Muscle layer of colon (tissue), 2 donors: ENCODE results near the gene ZNF438.
"Not testable (repeated sequence)": the region's sequence is repeated elsewhere in the genome, so short reads cannot be mapped to it uniquely, and the experiment has no call there.

Experiments
- H3K27ac ChIP-seq: one replicate; pipeline ENCODE4 v1.7.0; 2013; ENCODE audit warnings: low read depth, mild to moderate bottlenecking, low read length, moderate library complexity
- H3K27me3 ChIP-seq, 2 donors: one replicate each; pipeline ENCODE4 v1.7.0; 2013; ENCODE audit warnings: low read length in 2 of 2, mild to moderate bottlenecking in 2 of 2; ENCODE audit not compliant: insufficient read depth in 2 of 2, control insufficient read depth in 1 of 2
- H3K36me3 ChIP-seq: one replicate; pipeline ENCODE4 v1.7.0; 2013; ENCODE audit warnings: mild to moderate bottlenecking, low read length; ENCODE audit not compliant: insufficient read depth
- H3K4me1 ChIP-seq: one replicate; pipeline ENCODE4 v1.7.0; 2013; ENCODE audit warnings: mild to moderate bottlenecking, low read length; ENCODE audit not compliant: insufficient read depth
- H3K4me3 ChIP-seq, 2 donors: one replicate each; pipeline ENCODE4 v1.7.0; 2013; ENCODE audit warnings: low read length in 2 of 2, low read depth in 1 of 2, mild to moderate bottlenecking in 1 of 2, moderate library complexity in 1 of 2
- H3K9ac ChIP-seq: one replicate; pipeline ENCODE4 v1.7.0; 2013; ENCODE audit warnings: low read length
- H3K9me3 ChIP-seq: one replicate; pipeline ENCODE4 v1.7.0; 2013; ENCODE audit warnings: mild to moderate bottlenecking, low read length
- donor health status: abdominal sarcoma.
- donor health status: Adenocarcinoma of cecum.

The ZNF438 gene

DNA sequence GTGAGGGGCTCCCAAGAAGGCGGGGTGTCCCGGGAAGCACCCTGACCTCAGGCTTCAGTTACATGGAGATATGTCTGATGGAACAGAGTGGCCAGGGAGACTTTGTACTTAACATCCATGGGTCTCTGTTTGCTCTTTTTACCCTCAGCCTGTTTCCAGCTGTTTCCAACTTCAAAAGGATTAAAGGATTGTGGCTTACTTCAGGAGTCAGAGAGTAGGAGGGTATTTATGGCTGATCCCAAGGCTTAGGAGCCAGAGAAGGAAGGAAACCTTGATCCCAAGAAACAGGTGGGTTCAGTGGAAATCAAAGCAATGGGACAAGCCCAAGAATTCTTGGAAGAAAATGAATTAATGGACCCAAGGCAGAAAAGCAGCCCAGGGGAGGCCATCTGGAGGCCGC lies 37.7 kb upstream of the ZNF438 start:
- H3K4me1 ChIP-seq = peaks cover 2% of the 10 kb centered on the region
- H3K9me3 ChIP-seq = no peaks in the 10 kb centered on the region
- H3K27me3 ChIP-seq = no peaks in the 10 kb centered on the region
- H3K4me3 ChIP-seq = no peak overlapping the region
- no peak overlapping the region for H3K9ac ChIP-seq
- H3K27ac ChIP-seq = no peak overlapping the region
- no peaks in the 10 kb centered on the region for H3K36me3 ChIP-seq

DNA sequence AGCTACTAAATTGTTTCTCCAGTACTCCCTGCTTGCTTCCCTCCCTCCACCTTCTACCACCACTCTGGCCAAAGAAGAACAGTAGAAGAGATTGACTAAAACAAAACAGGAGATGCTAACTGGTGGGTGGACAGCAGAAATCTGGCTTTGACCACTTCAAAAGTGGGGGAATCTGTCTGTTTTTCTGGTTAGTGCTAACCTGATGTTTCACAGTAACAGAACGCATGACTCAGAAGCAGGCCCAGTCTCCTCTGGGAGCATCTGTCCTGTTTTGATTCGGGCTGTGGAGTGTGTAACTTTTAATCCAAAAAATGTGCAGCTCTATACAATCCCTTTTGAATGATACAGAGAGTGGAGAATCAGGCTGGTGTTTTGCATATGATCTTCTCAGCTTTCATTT lies 32.7 kb upstream of the ZNF438 start:
- peak overlapping the region in 1 of 2 donors; percentile 1 for H3K4me3 ChIP-seq
- H3K9me3 ChIP-seq = no peaks in the 10 kb centered on the region
- H3K4me1 ChIP-seq = peaks cover 8% of the 10 kb centered on the region
- no peak overlapping the region for H3K27ac ChIP-seq
- H3K9ac ChIP-seq = no peak overlapping the region
- no peaks in the 10 kb centered on the region for H3K36me3 ChIP-seq
- no peaks in the 10 kb centered on the region for H3K27me3 ChIP-seq

DNA sequence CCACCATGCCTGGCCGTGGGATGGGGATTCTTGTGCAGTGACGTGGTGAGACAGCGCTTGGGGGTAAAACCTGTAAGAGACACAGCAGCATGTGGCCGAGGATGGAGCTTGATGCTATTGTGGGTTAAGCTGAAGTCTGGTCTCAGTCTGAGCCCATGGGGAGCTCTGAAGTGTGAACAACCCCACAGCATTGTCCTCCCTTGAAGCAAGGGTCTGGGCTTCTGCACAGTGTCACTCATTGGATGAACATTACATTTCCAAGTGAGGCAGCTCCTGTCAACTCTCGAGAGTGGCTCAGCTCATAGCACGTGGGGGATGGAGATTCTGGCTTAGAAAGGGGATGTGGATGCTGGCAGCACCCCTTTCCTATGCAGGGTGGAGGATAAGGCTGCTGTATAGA lies 32.2 kb upstream of the ZNF438 start:
- no peak overlapping the region for H3K9ac ChIP-seq
- H3K9me3 ChIP-seq = no peaks in the 10 kb centered on the region
- H3K4me1 ChIP-seq = peaks cover 8% of the 10 kb centered on the region
- no peaks in the 10 kb centered on the region for H3K36me3 ChIP-seq
- no peaks in the 10 kb centered on the region for H3K27me3 ChIP-seq
- H3K27ac ChIP-seq = no peak overlapping the region
- H3K4me3 ChIP-seq = no peak overlapping the region

DNA sequence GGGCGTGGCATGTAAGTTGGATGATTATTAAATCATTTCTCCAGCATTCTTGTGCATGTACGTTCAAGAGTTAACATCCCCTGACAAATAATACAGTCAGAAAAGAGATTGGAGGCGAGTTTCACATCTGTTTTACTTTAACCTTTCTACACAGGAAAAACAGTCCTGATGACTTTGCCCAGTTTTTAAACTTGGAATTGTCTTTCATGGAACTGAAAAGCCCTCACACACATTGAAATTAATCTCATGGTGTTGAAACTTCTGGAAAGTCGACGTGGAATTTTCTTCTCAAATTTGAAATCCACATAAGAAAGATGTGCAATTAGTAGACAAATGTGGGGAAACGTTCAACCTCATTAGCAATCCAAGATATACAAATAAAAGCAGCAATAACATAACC lies 31.2 kb upstream of the ZNF438 start:
- Histone ChIP-seq H3K36me3 (no peaks in the 10 kb centered on the region), H3K4me3 (no peak overlapping the region), H3K9ac (no peak overlapping the region), H3K4me1 (peaks cover 8% of the 10 kb centered on the region), H3K9me3 (no peaks in the 10 kb centered on the region), H3K27me3 (no peaks in the 10 kb centered on the region), H3K27ac (no peak overlapping the region)

DNA sequence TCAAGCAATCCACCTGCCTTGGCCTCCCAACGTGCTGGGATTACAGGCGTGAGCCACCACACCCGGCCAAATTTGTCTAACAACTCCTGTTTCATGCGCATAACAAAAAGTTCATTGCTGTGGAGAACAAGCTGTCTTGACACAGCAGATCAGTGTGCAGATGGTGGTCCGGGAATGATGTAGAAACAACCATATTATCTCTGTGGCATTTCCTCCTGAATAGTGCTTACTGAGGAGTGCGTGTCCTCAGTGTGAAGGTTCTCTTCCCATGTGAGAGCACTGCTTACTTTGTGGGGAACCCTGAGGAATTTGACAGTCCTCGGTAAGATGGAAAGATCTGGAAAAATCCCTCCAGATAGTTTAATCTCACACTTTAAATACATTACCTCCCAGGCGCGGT lies 30.3 kb upstream of the ZNF438 start:
- Histone ChIP-seq H3K27ac (no peak overlapping the region), H3K4me3 (no peak overlapping the region), H3K36me3 (no peaks in the 10 kb centered on the region), H3K27me3 (no peaks in the 10 kb centered on the region), H3K9me3 (no peaks in the 10 kb centered on the region), H3K9ac (no peak overlapping the region), H3K4me1 (peaks cover 8% of the 10 kb centered on the region)

DNA sequence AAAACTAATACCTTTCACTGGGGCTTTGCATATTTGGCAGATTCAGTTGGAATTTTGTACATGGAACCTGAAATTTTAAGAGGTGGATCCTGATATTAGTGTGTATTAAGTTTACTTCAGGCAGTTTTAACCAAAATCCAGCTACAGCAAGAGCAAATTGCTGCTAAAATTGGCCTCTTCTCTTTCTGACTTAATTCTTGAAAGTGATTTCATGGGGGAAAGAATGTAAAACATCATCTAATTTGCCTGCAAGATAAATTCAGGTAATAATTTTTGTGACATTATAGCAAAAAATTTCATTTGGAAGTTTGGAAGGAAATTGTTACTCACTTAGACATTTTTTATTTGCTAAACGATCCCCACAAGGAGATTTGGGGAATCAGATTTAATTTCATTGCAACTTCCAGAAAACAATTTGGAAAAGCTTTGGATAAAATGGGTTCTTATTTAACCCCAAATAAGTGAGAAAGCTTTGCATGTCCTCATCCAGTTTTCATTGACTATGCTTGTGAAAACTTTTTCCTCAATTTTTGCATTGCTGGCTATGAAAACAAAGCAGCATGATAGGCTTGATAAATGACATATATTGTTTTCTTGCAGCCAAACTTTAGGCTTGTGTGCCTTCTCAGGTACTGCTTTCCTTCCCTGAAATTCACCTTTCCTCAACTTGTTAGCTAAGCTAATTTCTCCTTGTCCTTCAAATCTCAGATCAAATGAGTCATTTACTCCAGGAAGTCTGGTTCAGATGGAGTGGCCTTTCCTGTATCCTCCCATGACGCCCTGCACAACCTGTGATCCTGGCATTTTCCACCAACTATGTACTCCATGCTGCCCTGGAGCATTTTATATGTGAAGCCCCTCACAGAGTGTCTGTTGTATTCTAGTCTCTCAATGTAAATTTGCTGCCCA lies 27.4 kb upstream of the ZNF438 start:
- Histone ChIP-seq H3K36me3 (no peaks in the 10 kb centered on the region), H3K27me3 (no peaks in the 10 kb centered on the region), H3K27ac (no peak overlapping the region), H3K4me1 (peaks cover 2% of the 10 kb centered on the region), H3K9ac (no peak overlapping the region), H3K4me3 (no peak overlapping the region), H3K9me3 (no peaks in the 10 kb centered on the region)

DNA sequence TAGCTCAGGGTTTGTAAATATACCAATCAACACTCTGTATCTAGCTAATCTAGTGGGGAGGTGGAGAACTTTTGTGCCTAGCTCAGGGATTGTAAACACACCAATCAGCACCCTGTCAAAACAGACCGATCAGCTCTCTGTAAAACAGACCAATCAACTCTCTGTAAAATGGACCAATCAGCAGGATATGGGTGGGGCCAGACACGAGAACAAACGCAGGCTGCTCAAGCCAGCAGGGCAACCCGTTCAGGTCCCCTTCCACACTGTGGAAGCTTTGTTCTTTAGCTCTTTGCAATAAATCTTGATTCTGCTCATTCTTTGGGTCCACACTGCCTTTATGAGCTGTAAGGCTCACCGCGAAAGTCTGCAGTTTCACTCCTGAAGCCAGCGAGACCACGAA lies 25.0 kb upstream of the ZNF438 start:
- not testable (repeated sequence) for H3K27me3 ChIP-seq, H3K4me3 ChIP-seq, H3K27ac ChIP-seq, H3K9ac ChIP-seq, H3K9me3 ChIP-seq, H3K36me3 ChIP-seq, H3K4me1 ChIP-seq

DNA sequence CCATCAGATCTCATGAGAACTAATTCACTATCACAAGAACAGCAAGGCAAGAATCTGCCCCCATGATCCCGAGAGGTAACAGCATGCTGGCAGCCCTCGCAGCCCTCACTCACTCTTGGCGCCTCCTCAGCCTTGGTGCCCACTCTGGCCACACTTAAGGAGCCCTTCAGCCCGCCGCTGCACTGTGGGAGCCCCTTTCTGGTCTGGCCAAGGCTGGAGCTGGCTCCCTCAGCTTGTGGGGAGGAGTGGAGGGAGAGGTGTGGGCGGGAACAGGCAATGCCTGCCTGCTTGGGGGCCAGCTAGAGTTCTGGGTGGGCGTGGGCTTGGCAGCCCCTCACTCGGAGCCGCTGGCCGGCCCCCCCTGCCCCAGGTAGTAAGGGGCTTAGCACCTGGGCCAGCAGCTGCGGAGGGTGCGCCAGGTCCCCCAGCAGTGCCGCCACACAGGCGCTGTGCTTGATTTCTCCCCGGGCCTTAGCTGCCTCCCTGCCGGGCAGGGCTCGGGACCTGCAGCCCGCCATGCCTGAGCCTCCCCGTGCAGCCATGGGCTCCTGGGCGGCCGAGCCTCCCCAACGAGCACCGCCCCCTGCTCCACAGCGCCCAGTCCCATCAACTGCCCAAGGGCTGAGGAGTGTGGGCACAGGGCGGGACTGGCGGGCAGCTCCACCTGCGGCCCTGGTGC lies 24.0 kb upstream of the ZNF438 start:
- Histone ChIP-seq H3K9me3 (no peaks in the 10 kb centered on the region), H3K4me3 (no peak overlapping the region), H3K27ac (no peak overlapping the region), H3K9ac (no peak overlapping the region), H3K36me3 (no peaks in the 10 kb centered on the region), H3K27me3 (no peaks in the 10 kb centered on the region), H3K4me1 (no peaks in the 10 kb centered on the region)

DNA sequence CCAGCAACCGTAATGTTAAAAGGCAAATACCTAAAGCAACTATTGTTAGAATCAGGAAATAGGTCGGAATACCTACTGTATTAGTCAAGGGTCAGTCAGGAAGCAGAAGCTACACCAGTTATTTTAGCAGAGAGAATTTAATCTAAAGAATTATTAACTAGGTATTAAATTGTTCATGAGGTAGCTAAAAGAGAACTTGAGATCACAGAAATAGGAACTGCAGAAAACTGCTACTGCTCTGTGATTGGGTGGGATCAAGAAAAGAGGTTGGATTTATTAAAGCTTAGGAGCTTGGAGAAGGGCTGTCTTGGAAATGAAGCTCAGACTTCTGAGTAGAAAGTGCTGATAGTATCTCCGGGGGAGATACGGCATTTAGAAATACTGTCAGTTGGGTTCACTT lies 20.0 kb upstream of the ZNF438 start:
- H3K4me3 ChIP-seq = no peak overlapping the region
- H3K9ac ChIP-seq = no peak overlapping the region
- no peak overlapping the region for H3K27ac ChIP-seq
- H3K4me1 ChIP-seq = no peaks in the 10 kb centered on the region
- no peaks in the 10 kb centered on the region for H3K9me3 ChIP-seq
- no peaks in the 10 kb centered on the region for H3K36me3 ChIP-seq
- no peaks in the 10 kb centered on the region for H3K27me3 ChIP-seq

DNA sequence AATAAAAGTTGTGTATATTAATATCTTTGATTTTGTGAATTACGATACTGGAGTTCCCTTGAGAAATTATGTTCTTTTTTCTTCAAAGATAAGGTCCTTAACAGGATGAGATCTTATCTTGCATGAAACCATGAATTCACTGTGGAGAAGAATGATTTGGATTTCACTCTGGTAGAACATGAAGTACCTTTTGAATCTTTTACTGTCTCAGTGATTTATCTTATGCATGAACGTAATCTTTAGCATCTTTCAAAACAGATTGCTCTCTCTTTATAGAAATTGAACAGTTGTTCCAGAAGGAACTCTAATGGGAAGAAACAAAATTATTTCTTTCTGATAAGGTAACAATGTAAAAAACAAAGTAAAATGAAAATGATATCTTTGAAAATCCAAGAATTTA lies 11.0 kb upstream of the ZNF438 start:
- no peaks in the 10 kb centered on the region for H3K9me3 ChIP-seq
- H3K27ac ChIP-seq = no peak overlapping the region
- H3K4me1 ChIP-seq = no peaks in the 10 kb centered on the region
- no peak overlapping the region for H3K4me3 ChIP-seq
- no peaks in the 10 kb centered on the region for H3K27me3 ChIP-seq
- H3K9ac ChIP-seq = no peak overlapping the region
- no peaks in the 10 kb centered on the region for H3K36me3 ChIP-seq

DNA sequence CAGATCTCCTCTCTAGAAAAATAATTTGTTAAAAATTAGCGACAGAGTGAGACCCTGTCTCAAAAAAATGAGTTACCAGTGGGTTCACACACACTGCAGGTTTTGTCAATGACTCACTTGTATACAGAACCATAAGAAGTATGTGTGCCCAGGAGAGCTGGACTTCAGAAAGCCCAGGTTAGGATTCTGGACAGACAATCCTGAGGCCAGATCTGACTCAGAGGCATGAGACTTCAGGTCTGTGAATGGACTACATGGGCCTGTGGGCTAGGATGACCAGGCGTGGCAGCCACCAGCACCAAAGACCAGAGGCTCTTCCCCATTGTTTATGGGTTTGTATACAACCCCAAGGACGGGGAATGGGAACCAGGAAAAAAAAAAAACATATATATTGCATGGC lies 9.3 kb upstream of the ZNF438 start:
- Histone ChIP-seq H3K36me3 (no peaks in the 10 kb centered on the region), H3K9ac (no peak overlapping the region)

DNA sequence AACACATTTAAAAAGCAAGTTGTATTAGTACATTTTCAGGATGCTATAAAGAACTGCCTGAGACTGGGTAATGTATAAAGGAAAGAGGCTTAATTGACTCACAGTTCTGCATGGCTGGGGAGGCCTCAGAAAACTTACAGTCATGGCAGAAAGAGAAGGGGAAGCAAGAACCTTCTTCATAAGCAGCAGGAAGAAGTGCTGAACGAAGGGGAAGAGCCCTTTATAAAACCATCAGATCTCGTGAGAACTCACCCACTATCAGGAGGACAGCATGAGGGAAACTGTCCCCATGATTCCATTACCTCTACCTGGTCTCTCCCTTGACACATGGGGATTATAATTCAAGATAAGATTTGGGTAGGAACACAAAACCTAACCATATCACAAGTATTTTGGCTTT lies 7.3 kb upstream of the ZNF438 start:
- not testable (repeated sequence) for H3K9ac ChIP-seq, H3K4me1 ChIP-seq, H3K4me3 ChIP-seq, H3K9me3 ChIP-seq, H3K36me3 ChIP-seq, H3K27ac ChIP-seq, H3K27me3 ChIP-seq

More for the DNA sequence above, 9.3 kb upstream of the ZNF438 start:
- Histone ChIP-seq H3K4me1 (no peaks in the 10 kb centered on the region), H3K27me3 (no peaks in the 10 kb centered on the region), H3K9me3 (no peaks in the 10 kb centered on the region), H3K27ac (no peak overlapping the region), H3K4me3 (no peak overlapping the region)
